ENCODE results near the gene PSAT1.
A peak's percentile ranks its signal among the peaks of the same experiment; 100 is the strongest.

PSAT1 gene

DNA sequence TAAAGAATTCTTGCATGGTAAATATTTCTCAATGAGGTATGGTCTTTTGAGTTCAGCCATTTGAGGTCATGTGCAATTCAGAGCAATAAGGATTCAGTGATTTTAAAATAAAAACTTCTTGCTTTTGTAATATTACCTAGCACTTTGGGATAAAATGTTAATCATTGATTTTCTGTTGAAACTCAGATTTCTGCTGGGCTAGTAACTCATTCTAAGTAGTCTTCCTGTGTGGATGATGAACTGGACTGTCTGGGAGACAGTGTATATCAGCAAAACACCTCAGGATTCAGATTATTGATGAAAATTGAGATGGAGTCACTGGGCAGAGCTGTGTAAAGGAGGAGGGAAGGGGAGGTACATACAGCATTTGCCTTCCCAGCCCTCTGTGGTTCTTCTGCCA, 10.8 kb upstream of the PSAT1 start:
- no peaks in the 10 kb centered on the region for H3K9me3 Mint-ChIP-seq (ENCODE audit: low read depth)
- no peak overlapping the region for H3K4me3 Mint-ChIP-seq
- H3K36me3 Mint-ChIP-seq, result no peaks in the 10 kb centered on the region

DNA sequence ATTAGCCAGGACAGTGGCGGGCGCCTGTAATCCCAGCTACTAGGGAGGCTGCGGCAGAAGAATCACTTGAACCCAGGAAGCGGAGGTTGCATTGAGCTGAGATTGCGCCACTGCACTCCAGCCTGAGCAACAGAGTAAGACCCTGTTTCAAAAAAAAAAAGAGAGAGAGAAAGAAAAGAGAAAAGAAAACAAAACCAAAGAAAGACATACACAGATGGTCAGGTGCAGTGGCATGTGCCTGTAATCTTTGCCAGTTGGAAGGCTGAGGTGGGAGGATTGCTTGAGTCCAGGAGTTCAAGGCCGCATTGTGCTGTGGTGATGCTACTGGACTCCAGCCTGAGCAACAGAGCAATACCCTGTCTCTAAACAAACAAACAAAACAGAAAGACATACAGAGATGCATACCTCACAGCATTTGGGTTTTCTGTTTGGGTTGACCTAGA, 10.0 kb upstream of the PSAT1 start:
- Mint-ChIP-seq H3K36me3 (no peaks in the 10 kb centered on the region), H3K9me3 (ENCODE audit: low read depth) (no peaks in the 10 kb centered on the region), H3K4me1 (ENCODE audit: low read depth) (no peaks in the 10 kb centered on the region), H3K4me3 (no peak overlapping the region), H3K27me3 (no peaks in the 10 kb centered on the region), H3K27ac (no peak overlapping the region)

More for the DNA sequence above, 10.8 kb upstream of the PSAT1 start:
- Mint-ChIP-seq H3K4me1 (ENCODE audit: low read depth) (no peaks in the 10 kb centered on the region), H3K27ac (no peak overlapping the region), H3K27me3 (no peaks in the 10 kb centered on the region)

- Mint-ChIP-seq H3K27me3 (no peaks in the 10 kb centered on the region), H3K9me3 (ENCODE audit: low read depth) (no peaks in the 10 kb centered on the region), H3K27ac (no peak overlapping the region), H3K4me3 (no peak overlapping the region), H3K36me3 (no peaks in the 10 kb centered on the region), H3K4me1 (ENCODE audit: low read depth) (peaks cover 8% of the 10 kb centered on the region)
These were observed 8.6 kb upstream of the PSAT1 start for GRCh38 chr9:78288214-78288892.

GRCh38 chr9:78289474-78289873, 7.5 kb upstream of the PSAT1 start:
- no peak overlapping the region for H3K4me3 Mint-ChIP-seq
- H3K9me3 Mint-ChIP-seq (ENCODE audit: low read depth), result no peaks in the 10 kb centered on the region
- H3K36me3 Mint-ChIP-seq, result no peaks in the 10 kb centered on the region
- H3K4me1 Mint-ChIP-seq (ENCODE audit: low read depth), result peaks cover 11% of the 10 kb centered on the region
- no peak overlapping the region for H3K27ac Mint-ChIP-seq
- no peaks in the 10 kb centered on the region for H3K27me3 Mint-ChIP-seq

DNA sequence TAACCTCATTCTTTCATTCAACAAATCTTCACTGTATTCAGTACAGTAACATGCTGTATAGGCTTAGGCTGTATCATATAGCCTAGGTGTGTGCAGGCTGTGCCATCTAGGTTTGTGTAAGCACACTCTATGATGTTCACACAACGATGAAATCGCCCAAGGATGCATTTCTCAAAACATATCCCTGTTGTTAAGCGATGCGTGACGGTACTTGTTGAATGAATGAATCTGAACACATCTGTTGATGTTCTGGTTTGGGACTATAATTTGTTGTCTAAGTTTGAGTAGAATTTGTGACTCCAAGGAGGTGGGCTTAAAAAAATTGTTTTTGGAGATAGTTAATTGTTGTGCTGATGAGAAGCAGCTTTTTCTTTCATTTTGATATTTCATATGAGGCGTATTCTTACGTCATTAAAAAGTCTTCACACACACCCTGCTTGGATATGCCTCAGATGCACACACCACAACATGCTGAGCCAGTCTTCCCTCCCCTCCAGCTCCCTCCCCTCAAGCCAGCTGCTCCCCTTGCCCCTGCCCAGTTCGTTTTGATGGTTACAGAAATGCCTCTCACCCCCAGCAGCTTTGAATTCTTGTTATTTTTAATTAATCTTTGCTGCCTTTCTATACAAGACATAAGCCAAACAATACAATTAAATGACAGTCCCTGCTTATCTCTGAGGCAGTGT, 5.5 kb upstream of the PSAT1 start:
- no peak overlapping the region for H3K27ac Mint-ChIP-seq
- H3K36me3 Mint-ChIP-seq, result no peaks in the 10 kb centered on the region
- H3K4me3 Mint-ChIP-seq, result no peak overlapping the region
- peaks cover 20% of the 10 kb centered on the region for H3K4me1 Mint-ChIP-seq (ENCODE audit: low read depth)
- H3K9me3 Mint-ChIP-seq (ENCODE audit: low read depth), result no peaks in the 10 kb centered on the region
- no peaks in the 10 kb centered on the region for H3K27me3 Mint-ChIP-seq

DNA sequence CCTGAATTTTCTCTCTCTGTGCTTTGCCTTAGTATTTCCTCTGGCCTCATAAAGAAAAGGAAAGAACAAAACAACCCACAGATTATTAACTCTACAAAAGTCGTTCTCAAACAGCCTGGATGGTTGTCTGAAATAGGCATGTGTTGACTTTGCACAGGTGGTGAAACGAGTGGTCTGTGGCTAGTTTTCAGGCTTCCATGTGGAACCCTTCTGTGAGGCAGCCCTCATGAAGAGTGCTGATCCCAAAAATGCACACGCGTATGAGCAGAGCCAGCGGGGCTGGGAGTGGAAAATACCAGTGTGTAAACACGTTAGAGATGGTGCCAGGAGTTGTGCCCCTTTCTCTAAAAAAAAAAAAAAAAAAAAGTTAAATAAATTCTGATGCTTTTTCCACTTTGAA, 4.9 kb upstream of the PSAT1 start:
- H3K27me3 Mint-ChIP-seq, result no peaks in the 10 kb centered on the region

DNA sequence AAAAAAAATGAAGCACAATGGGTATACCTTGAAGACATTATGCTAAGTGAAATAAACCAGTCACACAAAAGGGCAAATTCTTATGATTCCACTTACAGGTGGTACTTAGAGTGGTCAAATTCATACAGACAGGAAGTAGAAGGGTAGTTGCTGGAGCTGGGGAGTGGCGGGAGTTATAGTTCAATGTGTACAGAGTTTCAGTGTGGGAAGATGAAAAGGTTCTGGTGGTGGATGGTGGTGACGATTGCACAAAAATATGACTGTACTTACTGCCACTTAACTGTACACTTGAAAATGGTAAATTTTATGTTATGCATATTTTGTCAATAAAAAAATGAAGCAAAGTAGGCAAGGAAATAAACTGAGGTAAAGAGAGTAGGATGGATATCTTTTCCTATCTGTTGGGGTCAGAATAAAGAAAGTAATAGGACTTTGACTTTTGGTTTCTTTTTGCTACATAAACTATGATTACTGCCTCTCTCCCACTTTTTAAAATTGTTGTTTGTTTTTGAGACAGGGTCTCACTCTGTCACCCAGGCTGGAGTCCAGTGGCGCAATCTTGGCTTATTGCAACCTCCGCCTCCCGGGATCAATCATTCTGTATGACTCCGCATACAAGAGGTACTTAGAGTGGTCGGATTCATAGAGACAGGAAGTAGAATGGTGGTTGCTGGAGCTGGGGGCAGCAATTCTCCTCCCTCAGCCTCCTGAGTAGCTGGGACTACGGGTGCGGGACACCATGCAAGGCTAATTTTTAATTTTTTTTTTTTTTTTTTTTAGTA, 4.0 kb upstream of the PSAT1 start:
- H3K4me1 Mint-ChIP-seq (ENCODE audit: low read depth), result peaks cover 27% of the 10 kb centered on the region

More for the DNA sequence above, 4.9 kb upstream of the PSAT1 start:
- Mint-ChIP-seq H3K4me3 (no peak overlapping the region), H3K36me3 (no peaks in the 10 kb centered on the region), H3K27ac (no peak overlapping the region), H3K9me3 (ENCODE audit: low read depth) (no peaks in the 10 kb centered on the region), H3K4me1 (ENCODE audit: low read depth) (peaks cover 23% of the 10 kb centered on the region)

GRCh38 chr9:78294290-78295176, 2.4 kb upstream of the PSAT1 start:
- Mint-ChIP-seq H3K27me3 (no peaks in the 10 kb centered on the region), H3K9me3 (ENCODE audit: low read depth) (no peaks in the 10 kb centered on the region), H3K4me1 (ENCODE audit: low read depth) (peaks cover 38% of the 10 kb centered on the region), H3K27ac (no peak overlapping the region), H3K4me3 (peak overlapping the region; percentile 38), H3K36me3 (peaks cover 2% of the 10 kb centered on the region)

More for the DNA sequence above, 4.0 kb upstream of the PSAT1 start:
- Mint-ChIP-seq H3K9me3 (ENCODE audit: low read depth) (no peaks in the 10 kb centered on the region), H3K27ac (peak overlapping the region; percentile 56), H3K36me3 (no peaks in the 10 kb centered on the region), H3K4me3 (peak overlapping the region; percentile 83), H3K27me3 (no peaks in the 10 kb centered on the region)

DNA sequence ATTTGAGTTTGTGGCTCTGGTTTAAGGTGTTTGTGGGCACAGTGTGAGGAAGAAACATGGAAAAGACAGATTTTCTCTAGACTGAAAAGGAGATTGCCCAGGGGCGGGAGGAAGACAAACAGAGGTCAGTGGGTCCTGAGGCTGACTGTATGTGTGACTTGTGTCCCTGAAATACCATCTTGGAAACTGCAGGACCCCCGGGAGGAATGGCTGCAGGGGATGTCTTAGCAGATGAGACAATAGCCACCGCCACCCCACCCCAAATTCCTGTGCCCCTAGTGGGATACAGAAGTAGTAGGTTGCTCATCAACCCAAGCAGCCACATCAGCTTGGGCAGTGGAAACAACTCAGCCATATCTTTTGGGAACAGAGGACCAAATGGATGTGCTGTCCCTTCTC, 1.7 kb upstream of the PSAT1 start:
- Mint-ChIP-seq H3K4me1 (ENCODE audit: low read depth) (peaks cover 41% of the 10 kb centered on the region), H3K27me3 (no peaks in the 10 kb centered on the region), H3K9me3 (ENCODE audit: low read depth) (no peaks in the 10 kb centered on the region), H3K36me3 (peaks cover 6% of the 10 kb centered on the region), H3K4me3 (peak overlapping the region; percentile 38), H3K27ac (no peak overlapping the region)

DNA sequence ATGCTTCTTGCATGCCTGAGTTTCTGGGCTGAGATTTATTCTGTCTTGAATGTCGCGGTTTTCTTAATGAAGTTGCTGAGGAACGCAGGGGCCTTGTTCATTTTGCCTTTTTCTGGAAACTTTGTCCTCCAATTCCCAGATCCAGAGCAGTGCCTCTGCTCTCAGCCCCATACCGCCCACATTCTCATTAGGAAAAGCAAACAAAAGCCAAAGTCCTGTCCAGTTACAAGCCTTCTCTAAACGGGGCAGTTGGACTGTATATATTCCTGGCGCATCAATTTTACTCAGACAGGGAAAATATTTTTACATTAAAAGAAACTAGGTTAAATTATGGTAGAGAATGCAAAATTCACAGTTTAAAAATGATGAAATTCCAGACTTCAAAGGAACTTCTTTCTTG, 1.2 kb upstream of the PSAT1 start:
- H3K4me1 Mint-ChIP-seq (ENCODE audit: low read depth), result peaks cover 43% of the 10 kb centered on the region
- peak overlapping the region; percentile 95 for H3K27ac Mint-ChIP-seq
- H3K27me3 Mint-ChIP-seq, result no peaks in the 10 kb centered on the region
- H3K9me3 Mint-ChIP-seq (ENCODE audit: low read depth), result no peaks in the 10 kb centered on the region
- H3K36me3 Mint-ChIP-seq, result peaks cover 8% of the 10 kb centered on the region
- H3K4me3 Mint-ChIP-seq, result peak overlapping the region; percentile 93

DNA sequence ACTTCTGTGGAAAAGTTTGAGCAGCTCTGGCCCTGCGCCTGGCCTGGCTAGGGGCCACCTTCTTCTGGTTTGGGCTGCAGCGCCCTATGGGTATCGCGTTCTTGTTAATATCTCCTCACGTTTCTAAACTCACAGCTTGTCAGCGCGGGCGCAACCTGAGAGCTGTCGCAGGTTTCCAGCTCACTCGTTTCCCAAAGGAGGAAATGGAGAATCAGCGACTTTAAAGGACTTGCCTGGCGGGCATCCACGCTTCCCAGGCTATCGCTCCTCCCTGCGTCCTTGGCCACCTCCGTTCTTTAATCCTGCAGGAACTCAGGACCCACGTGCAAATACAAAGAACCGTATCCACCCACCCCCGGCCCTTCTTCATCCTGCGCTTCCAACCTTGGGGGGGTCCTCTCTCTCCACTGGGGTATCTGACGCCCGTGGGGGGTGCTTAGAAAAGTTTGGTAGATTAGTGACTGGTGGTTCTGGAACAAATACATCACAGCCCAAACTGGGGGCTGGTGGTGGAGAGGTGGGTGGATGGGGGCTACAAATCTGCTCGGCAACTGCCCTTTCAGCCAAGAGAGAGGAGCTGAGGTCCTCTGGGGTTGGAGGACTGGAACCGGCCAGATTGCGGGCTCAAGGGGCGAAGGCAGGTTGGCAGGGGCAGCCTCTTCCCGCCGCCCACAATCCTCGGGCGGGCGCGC, 578 bp upstream of the PSAT1 start:
- H3K36me3 Mint-ChIP-seq, result peaks cover 9% of the 10 kb centered on the region
- peak overlapping the region; percentile 95 for H3K27ac Mint-ChIP-seq
- H3K4me3 Mint-ChIP-seq, result peak overlapping the region; percentile 93
- peaks cover 43% of the 10 kb centered on the region for H3K4me1 Mint-ChIP-seq (ENCODE audit: low read depth)
- no peaks in the 10 kb centered on the region for H3K27me3 Mint-ChIP-seq
- H3K9me3 Mint-ChIP-seq (ENCODE audit: low read depth), result no peaks in the 10 kb centered on the region

- peak overlapping the region; percentile 83 for H3K27ac Mint-ChIP-seq
- H3K9me3 Mint-ChIP-seq (ENCODE audit: low read depth), result no peaks in the 10 kb centered on the region
- peak overlapping the region; percentile 93 for H3K4me3 Mint-ChIP-seq
- H3K36me3 Mint-ChIP-seq, result peaks cover 15% of the 10 kb centered on the region
- no peaks in the 10 kb centered on the region for H3K27me3 Mint-ChIP-seq
- H3K4me1 Mint-ChIP-seq (ENCODE audit: low read depth), result peaks cover 41% of the 10 kb centered on the region
These were observed 692 bp downstream of the PSAT1 start for GRCh38 chr9:78297672-78297961.

- Mint-ChIP-seq H3K4me3 (peak overlapping the region; percentile 93), H3K27me3 (no peaks in the 10 kb centered on the region), H3K36me3 (peaks cover 15% of the 10 kb centered on the region), H3K9me3 (ENCODE audit: low read depth) (no peaks in the 10 kb centered on the region), H3K27ac (peak overlapping the region; percentile 83), H3K4me1 (ENCODE audit: low read depth) (peaks cover 35% of the 10 kb centered on the region)
These were observed 1.3 kb downstream of the PSAT1 start for GRCh38 chr9:78298046-78298765.

DNA sequence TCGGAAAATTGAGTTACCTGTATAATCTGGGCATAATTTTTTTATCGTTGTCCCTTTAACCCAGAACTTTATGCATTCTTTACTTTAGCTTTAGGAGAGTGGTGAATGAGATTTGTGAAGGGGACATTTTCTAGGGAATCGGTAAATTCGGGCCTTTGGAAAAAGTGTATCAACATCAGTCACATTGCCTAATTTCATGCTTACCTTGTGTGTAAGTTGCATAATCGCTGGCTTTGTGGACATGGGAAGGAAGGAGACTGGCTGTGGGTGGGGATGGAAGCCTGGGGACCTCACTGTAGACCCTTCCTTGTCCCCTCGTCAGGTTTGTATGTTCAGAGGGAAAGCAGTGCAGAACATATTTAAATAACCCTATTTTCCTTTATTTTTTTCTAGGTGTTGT, 3.3 kb downstream of the PSAT1 start:
- Mint-ChIP-seq H3K9me3 (ENCODE audit: low read depth) (no peaks in the 10 kb centered on the region), H3K4me3 (no peak overlapping the region), H3K4me1 (ENCODE audit: low read depth) (peaks cover 33% of the 10 kb centered on the region), H3K36me3 (peaks cover 20% of the 10 kb centered on the region), H3K27me3 (no peaks in the 10 kb centered on the region), H3K27ac (no peak overlapping the region)

Measured in activated naive CD8-positive, alpha-beta T cell (primary cell).